GM21526 (cell line): ENCODE measurements around the gene FBXO2.
"Not testable (repeated sequence)": the region's sequence is repeated elsewhere in the genome, so short reads cannot be mapped to it uniquely, and the experiment has no call there.

Source experiments
- ATAC-seq: cut with Tn5 transposase; IDR thresholded peaks from one replicate; pipeline ENCODE4 v1.9.1; 2021; ENCODE audit warnings: moderate library complexity; ENCODE audit not compliant: unreplicated experiment, low FRiP score

Gene FBXO2

GRCh38 chr1:11653861-11654136 lies 430 bp downstream of the FBXO2 start:
- no peak for ATAC-seq

GRCh38 chr1:11653101-11653860 lies 948 bp downstream of the FBXO2 start:
- no peak for ATAC-seq

DNA sequence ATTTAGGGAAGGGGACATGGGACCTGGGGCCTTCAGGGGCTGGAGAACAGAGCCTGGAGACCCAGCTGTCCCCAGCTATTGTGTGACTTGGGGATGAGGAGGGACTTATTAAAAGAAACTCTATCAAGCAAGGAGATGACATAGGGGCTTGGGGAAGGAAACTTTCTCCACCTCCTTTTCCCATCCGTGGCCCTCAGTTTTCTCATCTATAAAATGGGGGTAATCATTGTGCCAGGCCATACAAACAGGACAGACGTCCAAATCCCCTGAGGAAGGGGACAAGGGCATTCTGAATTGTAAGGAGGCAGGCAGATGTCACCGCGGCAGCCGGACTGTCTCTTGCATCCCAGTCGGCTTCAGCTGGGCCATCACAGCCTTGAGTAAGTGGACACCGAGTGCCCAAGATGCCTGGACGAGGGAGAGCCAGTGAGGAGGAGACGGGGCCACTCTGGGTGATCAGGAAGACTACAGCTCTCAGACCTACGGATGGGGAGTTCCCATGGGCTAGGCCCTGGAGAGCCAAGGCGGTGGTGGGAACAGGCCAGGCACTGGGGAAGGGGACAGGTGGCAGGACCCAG lies 1.9 kb downstream of the FBXO2 start:
- ATAC-seq: no peak

DNA sequence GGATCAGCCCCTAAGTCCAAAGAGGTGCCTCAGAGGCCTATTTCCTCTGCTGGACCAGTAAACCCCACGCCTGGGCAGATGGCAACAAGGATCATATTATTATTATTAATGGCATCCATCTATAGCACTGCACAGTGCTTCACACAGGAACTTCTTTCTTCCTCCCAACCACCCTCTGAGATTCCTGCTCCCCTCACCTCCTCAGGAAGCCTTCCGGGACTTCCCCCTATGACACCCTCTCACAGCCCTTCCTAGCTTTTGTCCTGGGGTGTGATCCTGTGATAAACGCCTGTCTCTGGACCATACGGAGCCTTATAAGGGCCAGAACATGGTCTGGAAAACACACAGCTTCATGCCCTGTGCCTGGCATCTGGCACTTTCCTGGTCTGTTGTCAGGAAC lies 3.2 kb downstream of the FBXO2 start:
- no peak for ATAC-seq

GRCh38 chr1:11650331-11650991 lies 3.8 kb downstream of the FBXO2 start:
- no peak for ATAC-seq

GRCh38 chr1:11649624-11650330 lies 4.5 kb downstream of the FBXO2 start:
- ATAC-seq: no peak

- no peak for ATAC-seq
Measured at GRCh38 chr1:11649237-11649623, 5.0 kb downstream of the FBXO2 start.

- ATAC-seq: no peak
Measured at GRCh38 chr1:11648732-11649158, 5.5 kb downstream of the FBXO2 start.

DNA sequence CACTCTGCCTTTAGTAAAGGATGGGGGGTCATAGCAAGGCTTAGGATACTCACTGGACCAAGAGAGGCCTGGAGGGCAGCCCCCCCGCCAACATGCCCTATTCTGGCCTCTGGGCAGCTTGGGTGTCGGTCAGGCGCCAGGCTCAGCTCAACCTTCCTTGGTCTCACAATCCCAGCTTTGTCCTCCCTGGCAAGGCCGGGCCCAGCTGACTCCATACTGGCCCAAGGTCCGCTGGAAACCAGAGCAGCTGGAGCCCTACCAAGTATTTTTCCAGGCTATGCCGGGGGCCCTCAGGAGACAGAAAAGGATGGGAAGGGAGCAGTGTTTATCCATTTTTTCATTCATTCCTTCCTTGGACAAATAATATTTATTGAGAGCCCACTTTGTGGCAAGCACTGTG lies 6.2 kb downstream of the FBXO2 start:
- no peak for ATAC-seq

GRCh38 chr1:11647333-11647732 lies 6.9 kb downstream of the FBXO2 start:
- no peak for ATAC-seq

- ATAC-seq: no peak
Measured at GRCh38 chr1:11646317-11646716, 7.9 kb downstream of the FBXO2 start.

GRCh38 chr1:11645670-11646265 lies 8.5 kb downstream of the FBXO2 start:
- no peak for ATAC-seq

- no peak for ATAC-seq
Measured at GRCh38 chr1:11645270-11645669, 9.0 kb downstream of the FBXO2 start.

DNA sequence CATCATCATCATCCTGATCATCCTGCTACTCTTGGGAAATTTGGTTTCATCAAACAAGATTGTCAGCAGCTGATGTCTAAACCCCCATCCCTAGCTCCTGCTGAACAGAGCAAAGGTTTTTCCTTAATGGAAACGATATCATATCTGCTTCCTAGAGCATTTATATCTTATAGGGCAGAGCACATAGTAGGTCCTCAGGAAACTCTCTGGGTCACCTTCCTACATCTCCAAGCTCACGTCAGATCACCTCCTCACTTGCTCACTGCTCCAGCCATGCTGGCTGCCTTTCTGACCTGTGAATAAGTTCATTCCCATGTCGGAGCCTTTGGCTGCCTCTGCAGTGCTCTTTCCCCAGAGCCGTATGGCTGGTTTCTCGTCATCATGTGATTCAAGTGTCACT lies 10.4 kb downstream of the FBXO2 start:
- ATAC-seq: no peak

DNA sequence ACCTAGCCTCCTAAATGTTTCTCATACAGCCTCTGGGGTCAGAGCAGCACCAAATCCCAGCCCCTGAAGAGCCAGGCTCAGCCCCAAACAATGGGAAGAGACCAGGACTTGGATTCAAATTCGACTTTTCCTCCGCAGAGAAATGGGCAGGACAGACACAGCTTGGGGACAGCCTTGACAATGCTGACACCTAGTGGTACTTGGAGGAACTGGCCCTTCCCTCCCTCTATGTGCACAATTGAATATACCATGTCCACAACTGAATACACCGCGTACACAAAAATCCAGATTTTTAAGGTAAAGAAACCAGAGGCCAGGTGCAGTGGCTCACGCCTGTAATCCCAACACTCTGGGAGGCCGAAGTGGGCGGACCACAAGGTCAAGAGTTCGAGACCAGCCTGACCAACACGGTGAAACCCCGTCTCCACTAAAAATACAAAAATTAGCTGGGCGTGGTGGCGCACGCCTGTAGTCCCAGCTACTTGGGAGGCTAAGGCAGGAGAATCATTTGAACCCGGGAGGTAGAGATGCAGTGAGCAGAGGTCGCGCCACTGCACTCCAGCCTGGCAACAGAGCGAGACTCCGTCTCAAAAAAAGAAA lies 11.7 kb downstream of the FBXO2 start:
- ATAC-seq: not testable (repeated sequence)

- ATAC-seq: no peak
Measured at GRCh38 chr1:11641776-11642305, 12.4 kb downstream of the FBXO2 start.

DNA sequence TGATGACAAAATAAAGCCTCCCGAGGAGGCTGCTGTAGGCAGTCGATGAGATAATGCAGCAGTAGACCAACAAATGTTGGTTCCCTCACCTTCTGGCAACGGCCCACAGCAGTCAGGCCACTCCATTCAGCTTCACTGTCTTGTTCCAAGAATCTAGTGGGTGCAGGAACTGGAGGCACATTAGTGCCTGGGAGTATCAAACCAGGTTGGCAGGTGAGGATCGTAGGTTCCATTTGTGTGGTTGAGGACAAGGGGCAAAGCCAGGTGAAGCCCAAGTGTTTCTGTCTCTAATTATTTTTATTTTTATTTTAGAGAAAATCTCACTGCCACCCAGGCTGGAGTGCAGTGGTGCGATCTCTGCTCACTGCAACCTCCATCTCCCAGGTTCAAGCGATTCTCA lies 13.3 kb downstream of the FBXO2 start:
- ATAC-seq: no peak

GRCh38 chr1:11640101-11640500 lies 14.1 kb downstream of the FBXO2 start:
- no peak for ATAC-seq

GRCh38 chr1:11639372-11639771 lies 14.9 kb downstream of the FBXO2 start:
- no peak for ATAC-seq

DNA sequence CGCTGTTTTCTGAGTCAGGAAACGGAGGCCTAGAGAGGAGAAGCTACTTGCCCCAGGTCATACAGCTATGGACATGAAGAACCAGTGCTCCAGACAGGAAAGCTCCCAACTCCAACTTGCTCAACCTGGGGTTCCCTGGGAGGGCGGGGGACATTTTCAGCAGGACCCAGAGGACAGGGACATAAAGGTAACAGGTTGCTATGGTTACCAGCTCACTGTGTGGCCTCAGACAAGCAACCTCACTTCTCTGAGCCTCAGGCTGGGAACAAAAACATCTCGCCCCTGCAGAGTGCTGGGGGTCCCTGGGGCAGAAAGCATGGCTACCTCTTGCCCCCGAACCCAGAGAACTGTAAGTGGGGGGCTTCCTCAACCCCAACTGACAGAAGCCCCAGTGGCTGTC lies 16.1 kb downstream of the FBXO2 start:
- no peak for ATAC-seq
